ENCODE data around the gene APOC3.
"Not testable (repeated sequence)": the region's sequence is repeated elsewhere in the genome, so short reads cannot be mapped to it uniquely, and the experiment has no call there.

APOC3 gene

DNA sequence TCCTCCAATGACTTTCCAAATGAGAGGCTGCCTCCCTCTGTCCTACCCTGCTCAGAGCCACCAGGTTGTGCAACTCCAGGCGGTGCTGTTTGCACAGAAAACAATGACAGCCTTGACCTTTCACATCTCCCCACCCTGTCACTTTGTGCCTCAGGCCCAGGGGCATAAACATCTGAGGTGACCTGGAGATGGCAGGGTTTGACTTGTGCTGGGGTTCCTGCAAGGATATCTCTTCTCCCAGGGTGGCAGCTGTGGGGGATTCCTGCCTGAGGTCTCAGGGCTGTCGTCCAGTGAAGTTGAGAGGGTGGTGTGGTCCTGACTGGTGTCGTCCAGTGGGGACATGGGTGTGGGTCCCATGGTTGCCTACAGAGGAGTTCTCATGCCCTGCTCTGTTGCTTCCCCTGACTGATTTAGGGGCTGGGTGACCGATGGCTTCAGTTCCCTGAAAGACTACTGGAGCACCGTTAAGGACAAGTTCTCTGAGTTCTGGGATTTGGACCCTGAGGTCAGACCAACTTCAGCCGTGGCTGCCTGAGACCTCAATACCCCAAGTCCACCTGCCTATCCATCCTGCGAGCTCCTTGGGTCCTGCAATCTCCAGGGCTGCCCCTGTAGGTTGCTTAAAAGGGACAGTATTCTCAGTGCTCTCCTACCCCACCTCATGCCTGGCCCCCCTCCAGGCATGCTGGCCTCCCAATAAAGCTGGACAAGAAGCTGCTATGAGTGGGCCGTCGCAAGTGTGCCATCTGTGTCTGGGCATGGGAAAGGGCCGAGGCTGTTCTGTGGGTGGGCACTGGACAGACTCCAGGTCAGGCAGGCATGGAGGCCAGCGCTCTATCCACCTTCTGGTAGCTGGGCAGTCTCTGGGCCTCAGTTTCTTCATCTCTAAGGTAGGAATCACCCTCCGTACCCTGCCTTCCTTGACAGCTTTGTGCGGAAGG lies 2.9 kb downstream of the APOC3 start:
- Mint-ChIP-seq H3K27ac (peak overlapping the region; percentile 45), H3K9me3 (no peaks in the 10 kb centered on the region), H3K36me3 (ENCODE audit: low read depth) (no peaks in the 10 kb centered on the region), H3K4me1 (ENCODE audit: low read depth) (peaks cover 8% of the 10 kb centered on the region), H3K4me3 (no peak overlapping the region), H3K27me3 (ENCODE audit: low read depth) (peaks cover 4% of the 10 kb centered on the region)

DNA sequence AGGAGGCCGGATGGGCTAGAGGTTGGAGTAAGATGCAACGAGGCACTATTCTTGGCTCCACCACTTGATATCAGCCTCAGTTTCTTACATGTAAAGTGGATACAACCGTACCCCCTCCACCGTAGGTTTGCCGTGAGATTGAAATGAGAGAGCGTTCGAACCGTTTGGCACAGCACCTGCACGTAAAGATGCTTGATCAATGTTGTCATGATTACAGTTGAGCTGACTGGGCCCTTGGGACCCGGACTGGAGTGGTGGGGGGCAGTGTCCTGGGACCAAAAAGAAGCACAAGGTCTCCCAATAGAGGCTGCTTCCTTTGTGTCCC lies 3.7 kb downstream of the APOC3 start:
- Mint-ChIP-seq H3K9me3 (no peaks in the 10 kb centered on the region), H3K27me3 (ENCODE audit: low read depth) (peaks cover 4% of the 10 kb centered on the region), H3K36me3 (ENCODE audit: low read depth) (no peaks in the 10 kb centered on the region), H3K27ac (no peak overlapping the region), H3K4me1 (ENCODE audit: low read depth) (peaks cover 8% of the 10 kb centered on the region), H3K4me3 (no peak overlapping the region)

DNA sequence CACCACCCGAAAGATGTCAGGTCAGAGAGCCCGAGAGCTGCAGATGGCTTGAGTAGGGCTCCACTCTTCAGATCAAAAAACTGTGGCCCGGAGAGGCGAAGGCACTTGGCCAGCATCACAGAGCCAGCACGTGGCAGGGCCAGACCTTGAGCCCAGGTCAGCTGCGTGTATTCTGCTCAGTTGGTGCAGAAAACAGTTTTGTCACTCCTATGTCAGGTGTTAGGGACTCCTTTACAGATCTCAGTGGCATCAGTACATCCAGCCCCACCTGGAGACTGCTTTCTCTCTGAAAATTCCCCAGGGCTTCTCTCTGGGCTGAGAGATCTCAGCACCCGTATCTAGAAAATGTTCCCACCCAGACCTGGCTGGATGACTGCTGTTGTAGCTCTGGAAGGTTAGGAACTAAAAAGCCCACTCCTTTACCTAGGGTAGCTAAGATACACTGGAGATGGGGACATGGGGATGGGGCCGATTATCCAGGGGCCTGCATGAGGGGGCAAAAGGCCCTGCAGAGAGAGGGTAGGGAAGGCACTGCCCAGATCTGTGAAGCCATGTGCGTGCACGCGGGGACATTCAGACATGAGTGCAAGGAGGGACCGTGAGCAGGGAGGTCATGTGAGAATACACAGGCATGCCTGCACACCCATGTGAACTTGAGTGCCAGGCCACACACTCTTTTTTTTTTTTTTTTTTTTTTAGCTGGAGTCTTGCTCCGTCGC lies 4.3 kb downstream of the APOC3 start:
- Mint-ChIP-seq H3K4me3 (no peak overlapping the region), H3K36me3 (ENCODE audit: low read depth) (no peaks in the 10 kb centered on the region), H3K27me3 (ENCODE audit: low read depth) (peaks cover 4% of the 10 kb centered on the region), H3K4me1 (ENCODE audit: low read depth) (peaks cover 10% of the 10 kb centered on the region), H3K9me3 (no peaks in the 10 kb centered on the region), H3K27ac (no peak overlapping the region)

DNA sequence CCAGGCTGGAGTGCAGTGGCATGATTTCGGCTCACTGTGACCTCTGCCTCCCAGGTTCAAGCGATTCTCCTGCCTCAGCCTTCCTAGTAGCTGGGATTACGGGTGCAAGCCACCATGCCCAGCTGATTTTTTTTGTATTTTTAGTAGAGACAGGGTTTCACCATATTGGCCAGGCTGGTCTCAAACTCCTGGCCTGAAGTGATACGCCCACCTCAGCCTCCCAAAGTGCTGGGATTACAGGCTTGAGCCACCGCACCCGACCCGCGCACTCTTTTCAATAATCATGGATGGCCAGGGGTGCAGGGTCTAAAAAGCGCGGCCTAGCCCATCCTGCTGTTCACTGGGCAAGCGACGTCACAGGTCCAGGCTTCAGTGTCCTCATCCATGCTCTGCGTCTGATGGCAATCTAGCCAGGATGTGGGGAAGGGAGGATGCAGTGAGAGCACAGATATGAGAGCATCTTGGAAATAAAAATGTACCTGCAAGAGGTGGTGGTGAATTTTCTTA lies 4.9 kb downstream of the APOC3 start:
- H3K27ac Mint-ChIP-seq, result not testable (repeated sequence)

DNA sequence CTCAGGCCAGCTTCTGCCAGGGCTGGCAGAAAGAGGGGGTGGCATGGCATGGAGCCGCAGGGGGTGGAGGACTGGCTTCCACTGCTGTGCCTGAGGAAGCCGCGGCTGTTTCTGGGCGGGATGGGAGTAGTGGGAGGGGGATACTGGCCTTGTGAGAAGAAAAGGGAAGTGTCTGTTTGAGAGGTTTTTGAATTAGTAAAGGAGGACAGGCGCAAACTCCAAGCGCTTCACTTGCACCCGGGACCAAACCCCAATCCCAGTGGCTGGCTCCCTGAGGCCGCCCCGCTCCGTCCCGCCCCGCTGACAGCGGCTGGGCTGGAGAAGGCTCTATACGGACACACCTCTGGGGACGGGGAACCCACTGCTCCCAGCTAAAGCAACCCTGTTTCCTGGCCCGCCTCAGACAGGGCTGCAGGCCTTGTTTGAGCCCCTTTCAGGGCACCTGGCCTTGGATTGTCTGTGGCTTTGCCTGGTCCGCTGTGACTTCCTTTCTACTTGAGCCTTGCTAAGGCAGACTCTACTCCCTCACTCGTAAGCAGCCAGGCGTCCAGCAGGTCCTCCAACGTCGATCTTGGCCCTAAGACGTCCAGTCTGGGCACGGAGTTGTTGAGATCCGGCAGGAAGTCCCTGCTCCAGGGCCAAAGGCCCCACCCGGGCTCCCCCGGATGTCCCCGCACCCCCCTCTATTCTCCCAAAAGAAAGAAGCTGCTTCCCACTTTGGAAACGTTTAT lies 5.5 kb downstream of the APOC3 start:
- Mint-ChIP-seq H3K36me3 (ENCODE audit: low read depth) (no peaks in the 10 kb centered on the region), H3K9me3 (no peaks in the 10 kb centered on the region), H3K4me3 (peak overlapping the region; percentile 40), H3K4me1 (ENCODE audit: low read depth) (peaks cover 10% of the 10 kb centered on the region), H3K27me3 (ENCODE audit: low read depth) (peaks cover 4% of the 10 kb centered on the region), H3K27ac (no peak overlapping the region)

More for the DNA sequence above, 4.9 kb downstream of the APOC3 start:
- not testable (repeated sequence) for H3K36me3 Mint-ChIP-seq (ENCODE audit: low read depth); H3K9me3 Mint-ChIP-seq; H3K27me3 Mint-ChIP-seq (ENCODE audit: low read depth); H3K4me1 Mint-ChIP-seq (ENCODE audit: low read depth)
- H3K4me3 Mint-ChIP-seq, result peak overlapping the region; percentile 5

DNA sequence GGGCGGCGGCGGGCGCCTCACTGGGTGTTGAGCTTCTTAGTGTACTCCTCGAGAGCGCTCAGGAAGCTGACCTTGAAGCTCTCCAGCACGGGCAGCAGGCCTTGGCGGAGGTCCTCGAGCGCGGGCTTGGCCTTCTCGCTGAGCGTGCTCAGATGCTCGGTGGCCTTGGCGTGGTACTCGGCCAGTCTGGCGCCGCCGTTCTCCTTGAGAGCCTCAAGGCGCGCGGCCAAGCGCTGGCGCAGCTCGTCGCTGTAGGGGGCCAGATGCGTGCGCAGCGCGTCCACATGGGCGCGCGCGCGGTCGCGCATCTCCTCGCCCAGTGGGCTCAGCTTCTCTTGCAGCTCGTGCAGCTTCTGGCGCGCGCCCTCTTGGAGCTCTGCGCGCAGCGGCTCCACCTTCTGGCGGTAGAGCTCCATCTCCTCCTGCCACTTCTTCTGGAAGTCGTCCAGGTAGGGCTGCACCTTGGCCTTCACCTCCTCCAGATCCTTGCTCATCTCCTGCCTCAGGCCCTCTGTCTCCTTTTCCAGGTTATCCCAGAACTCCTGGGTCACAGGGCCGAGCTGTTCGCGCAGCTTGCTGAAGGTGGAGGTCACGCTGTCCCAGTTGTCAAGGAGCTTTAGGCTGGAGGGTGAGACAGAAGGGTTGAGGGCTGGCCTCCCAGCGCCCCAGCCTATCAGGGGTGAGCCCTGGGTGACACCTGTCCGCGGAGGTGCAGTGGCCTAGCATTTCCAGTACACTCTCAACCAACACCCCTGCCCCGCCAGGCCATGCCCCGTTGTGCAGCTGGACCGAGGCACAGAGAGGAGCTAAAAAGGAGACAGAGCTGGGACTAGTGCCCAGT lies 6.3 kb downstream of the APOC3 start:
- Mint-ChIP-seq H3K9me3 (no peaks in the 10 kb centered on the region), H3K4me3 (peak overlapping the region; percentile 40), H3K27me3 (ENCODE audit: low read depth) (peaks cover 4% of the 10 kb centered on the region), H3K36me3 (ENCODE audit: low read depth) (no peaks in the 10 kb centered on the region), H3K4me1 (ENCODE audit: low read depth) (peaks cover 10% of the 10 kb centered on the region), H3K27ac (peak overlapping the region; percentile 69)

DNA sequence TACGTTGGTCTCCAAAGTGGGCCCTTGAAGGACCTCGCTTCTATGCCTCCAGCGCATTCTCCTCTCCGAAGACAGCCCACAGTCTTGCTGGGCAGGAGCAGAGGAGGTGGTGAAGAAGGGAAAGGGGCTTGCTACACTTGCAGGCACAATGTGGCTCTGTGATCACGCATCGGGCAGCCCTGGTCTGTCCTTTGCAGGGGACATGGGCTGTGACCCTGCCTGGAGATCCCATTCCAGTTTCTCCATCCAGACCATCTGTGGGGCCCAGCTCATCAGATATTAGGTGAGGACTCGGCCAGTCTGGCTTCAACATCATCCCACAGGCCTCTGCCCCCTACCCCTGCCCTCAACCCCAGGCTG lies 6.9 kb downstream of the APOC3 start:
- no peak overlapping the region for H3K4me3 Mint-ChIP-seq

DNA sequence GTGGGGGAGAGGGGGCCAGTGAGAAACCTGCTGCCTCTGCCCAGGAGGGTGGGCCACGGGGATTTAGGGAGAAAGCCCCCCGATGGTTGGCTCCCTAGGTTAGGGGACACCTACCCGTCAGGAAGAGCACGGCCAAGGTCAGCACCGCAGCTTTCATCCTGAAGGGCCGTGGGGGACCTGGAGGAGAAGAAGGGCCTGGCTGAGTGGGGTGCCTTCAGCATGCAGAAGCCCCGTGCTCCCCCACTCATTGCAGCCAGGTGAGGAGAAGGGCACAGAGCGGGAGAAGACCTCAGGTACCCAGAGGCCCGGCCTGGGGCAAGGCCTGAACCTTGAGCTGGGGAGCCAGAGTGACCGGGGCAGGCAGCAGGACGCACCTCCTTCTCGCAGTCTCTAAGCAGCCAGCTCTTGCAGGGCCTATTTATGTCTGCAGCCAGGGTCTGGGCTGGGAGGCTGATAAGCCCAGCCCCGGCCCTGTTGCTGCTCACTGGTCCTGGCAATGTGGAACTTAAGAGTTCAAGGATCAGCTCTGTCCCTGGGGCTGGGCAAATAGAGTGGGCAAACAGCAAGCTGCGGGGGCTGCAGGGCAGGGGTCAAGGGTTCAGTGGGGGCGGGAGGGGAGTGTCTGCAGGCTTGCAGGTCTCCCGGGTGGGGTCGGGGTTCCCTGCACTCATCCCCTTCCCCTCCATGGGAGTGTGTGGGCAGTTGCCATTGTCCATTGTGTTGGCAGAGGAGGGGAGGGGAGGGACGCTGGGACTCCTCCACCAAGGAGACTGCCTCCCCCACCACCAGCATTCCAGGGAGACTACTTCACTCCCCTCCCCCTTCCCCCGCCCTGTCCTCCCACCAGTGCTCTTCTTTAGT lies 7.8 kb downstream of the APOC3 start, which contains the start of gene APOA1:
APOA1 (minus strand) TSS at position 392 of the 861 bp plus-strand sequence; CDS start at position 157, 235 bp downstream.
- Mint-ChIP-seq H3K27me3 (ENCODE audit: low read depth) (peaks cover 4% of the 10 kb centered on the region), H3K36me3 (ENCODE audit: low read depth) (no peaks in the 10 kb centered on the region), H3K4me1 (ENCODE audit: low read depth) (peaks cover 10% of the 10 kb centered on the region), H3K27ac (no peak within 1 kb of the TSS), H3K9me3 (no peaks in the 10 kb centered on the region), H3K4me3 (no peak within 1 kb of the TSS)

More for the DNA sequence above, 6.9 kb downstream of the APOC3 start:
- no peaks in the 10 kb centered on the region for H3K9me3 Mint-ChIP-seq
- H3K27me3 Mint-ChIP-seq (ENCODE audit: low read depth), result peaks cover 4% of the 10 kb centered on the region
- no peaks in the 10 kb centered on the region for H3K36me3 Mint-ChIP-seq (ENCODE audit: low read depth)
- H3K27ac Mint-ChIP-seq, result no peak overlapping the region
- peaks cover 10% of the 10 kb centered on the region for H3K4me1 Mint-ChIP-seq (ENCODE audit: low read depth)

DNA sequence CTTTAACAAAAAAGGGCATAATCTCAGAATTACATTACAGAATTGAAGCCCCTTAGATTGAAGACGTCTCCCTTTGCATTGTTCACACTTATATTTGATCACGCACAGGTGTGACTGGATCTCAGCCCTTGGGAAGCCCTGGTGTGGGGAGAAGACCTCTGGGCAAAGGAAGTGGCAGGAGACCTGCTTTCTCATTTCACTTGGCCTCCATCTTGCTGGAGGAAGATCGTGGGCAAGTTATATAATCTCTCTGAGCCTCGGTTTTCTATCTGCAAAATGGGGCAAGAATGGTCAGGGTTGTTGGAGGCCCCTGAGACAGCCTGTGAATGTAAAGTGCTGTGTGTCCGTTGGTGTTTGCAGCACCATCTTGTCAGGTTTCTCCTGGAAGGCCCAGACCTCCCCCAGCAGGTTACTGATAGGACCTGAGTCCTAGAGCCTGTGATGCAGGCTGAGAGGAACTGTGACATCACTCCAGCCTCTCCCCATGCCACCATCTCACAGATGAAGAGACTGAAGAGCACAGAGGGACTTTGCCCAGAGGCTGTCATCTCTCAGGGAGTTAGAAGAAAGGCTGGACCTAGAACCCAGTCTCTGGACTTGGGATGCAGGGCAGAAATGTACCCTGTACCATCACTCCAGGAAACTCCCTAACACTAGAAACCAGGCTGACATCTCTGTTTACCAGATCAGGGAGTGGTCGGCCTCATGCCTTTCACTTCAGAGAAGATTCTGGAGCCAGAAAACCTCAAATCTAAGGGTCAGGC lies 8.8 kb downstream of the APOC3 start:
- Mint-ChIP-seq H3K27ac (no peak overlapping the region), H3K4me3 (no peak overlapping the region), H3K36me3 (ENCODE audit: low read depth) (peaks cover 1% of the 10 kb centered on the region), H3K4me1 (ENCODE audit: low read depth) (peaks cover 7% of the 10 kb centered on the region), H3K9me3 (no peaks in the 10 kb centered on the region), H3K27me3 (ENCODE audit: low read depth) (peaks cover 4% of the 10 kb centered on the region)

DNA sequence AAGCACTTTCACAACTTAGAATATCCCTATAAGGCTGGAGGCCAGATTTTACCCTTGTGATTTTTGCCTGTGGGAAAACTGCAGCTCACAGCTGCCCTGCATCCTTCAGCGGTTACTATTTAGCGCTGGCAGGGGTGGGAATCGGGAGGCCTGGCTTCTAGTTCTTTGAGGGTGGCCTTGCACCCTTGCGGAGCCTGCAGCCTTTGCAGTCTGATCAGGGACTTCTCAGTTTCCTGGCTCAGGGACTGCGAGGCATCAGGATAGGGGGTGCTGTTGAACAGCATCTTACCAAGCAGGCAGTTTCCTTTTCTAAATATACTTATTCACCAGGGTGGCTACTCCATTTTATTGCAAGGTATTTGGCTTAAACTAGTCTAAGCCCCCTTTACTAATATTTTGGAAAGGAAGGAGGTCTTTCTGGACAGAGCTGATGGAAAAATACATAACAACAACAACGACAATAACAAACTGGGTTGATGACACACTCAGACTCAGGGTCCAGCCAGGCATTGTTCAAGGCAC lies 10.6 kb downstream of the APOC3 start:
- peaks cover 7% of the 10 kb centered on the region for H3K36me3 Mint-ChIP-seq (ENCODE audit: low read depth)
- peaks cover 4% of the 10 kb centered on the region for H3K4me1 Mint-ChIP-seq (ENCODE audit: low read depth)
- H3K27ac Mint-ChIP-seq, result no peak overlapping the region
- no peaks in the 10 kb centered on the region for H3K9me3 Mint-ChIP-seq
- no peaks in the 10 kb centered on the region for H3K27me3 Mint-ChIP-seq (ENCODE audit: low read depth)
- H3K4me3 Mint-ChIP-seq, result no peak overlapping the region

DNA sequence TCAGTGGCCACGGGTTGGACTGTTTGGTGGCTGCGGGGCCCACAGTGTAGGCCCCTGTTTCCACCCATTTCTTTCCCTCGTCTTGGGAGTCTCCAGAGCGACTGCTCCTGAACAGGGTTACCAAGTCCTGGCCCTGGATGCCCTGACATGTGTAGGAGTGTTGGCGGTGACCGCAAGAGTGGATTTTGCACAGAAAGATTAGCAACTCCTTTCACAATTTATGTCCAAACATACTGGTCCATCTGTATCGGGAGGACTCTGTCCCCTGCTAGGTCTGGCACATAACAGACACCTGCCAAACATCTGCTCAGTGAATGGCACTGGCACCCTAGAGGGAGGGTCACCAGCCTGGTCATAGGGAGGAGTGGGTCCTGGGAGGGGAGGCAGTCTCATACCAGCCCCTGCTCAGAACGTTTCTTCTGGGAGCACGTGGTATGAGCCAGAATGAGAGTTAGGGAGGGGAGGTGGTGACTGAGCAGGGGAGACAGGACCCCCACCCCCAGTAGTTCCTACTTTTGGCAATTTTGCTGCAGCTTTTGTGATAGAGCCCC lies 11.1 kb downstream of the APOC3 start:
- Mint-ChIP-seq H3K4me1 (ENCODE audit: low read depth) (peaks cover 4% of the 10 kb centered on the region), H3K27ac (no peak overlapping the region), H3K27me3 (ENCODE audit: low read depth) (no peaks in the 10 kb centered on the region)

DNA sequence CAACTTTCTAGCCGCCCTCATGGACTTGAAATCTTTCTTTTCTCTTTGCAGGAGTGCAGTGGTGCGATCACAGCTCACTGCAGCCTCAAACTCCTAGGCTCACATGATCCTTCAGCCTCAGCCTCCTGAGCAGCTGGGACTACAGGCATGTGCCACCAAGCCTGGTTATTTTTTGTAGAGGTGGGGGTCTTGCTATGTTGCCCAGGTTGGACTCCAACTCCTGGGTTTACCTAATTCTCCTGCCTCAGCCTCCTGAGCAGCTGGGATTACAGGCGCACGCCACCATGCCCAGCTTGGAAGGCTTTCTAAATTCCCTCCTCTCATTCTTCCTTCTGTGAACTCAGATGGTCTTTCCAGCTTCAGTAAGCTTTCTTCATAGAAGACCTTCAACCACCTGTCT lies 12.4 kb downstream of the APOC3 start:
- Mint-ChIP-seq H3K4me3 (no peak overlapping the region), H3K27ac (no peak overlapping the region), H3K4me1 (ENCODE audit: low read depth) (peaks cover 2% of the 10 kb centered on the region), H3K27me3 (ENCODE audit: low read depth) (no peaks in the 10 kb centered on the region), H3K36me3 (ENCODE audit: low read depth) (peaks cover 22% of the 10 kb centered on the region), H3K9me3 (no peaks in the 10 kb centered on the region)

More for the DNA sequence above, 11.1 kb downstream of the APOC3 start:
- Mint-ChIP-seq H3K36me3 (ENCODE audit: low read depth) (peaks cover 11% of the 10 kb centered on the region), H3K4me3 (no peak overlapping the region), H3K9me3 (no peaks in the 10 kb centered on the region)
